HFF-Myc (cell line): ENCODE data around the gene ZBTB3.
"Not testable (repeated sequence)": the region's sequence is repeated elsewhere in the genome, so short reads cannot be mapped to it uniquely, and the experiment has no call there.

Experiments
- DNase-seq: peaks from one replicate; pipeline ENCODE4 v3.0.0-alpha.2; 2011; ENCODE audit warnings: low read depth; ENCODE audit errors: extremely low read depth
- H3K4me3 ChIP-seq: replicated peaks from 2 replicates; pipeline ENCODE4 v1.5.1; 2011; ENCODE audit warnings: low read depth, mild to moderate bottlenecking, control low read depth, low read length
- CTCF ChIP-seq: IDR thresholded peaks from 2 replicates; pipeline ENCODE4 v1.5.1; 2012; ENCODE audit warnings: mild to moderate bottlenecking, low read depth, low read length, control low read depth; ENCODE audit errors: missing control alignments

The ZBTB3 gene

GRCh38 chr11:62757846-62758788 lies 4.2 kb upstream of the ZBTB3 start:
- TF ChIP-seq CTCF = no peak
- DNase-seq = no peak
- no peak overlapping the region for H3K4me3 ChIP-seq

- no peak for TF ChIP-seq CTCF
- DNase-seq = no peak
- H3K4me3 ChIP-seq = no peak overlapping the region
These were observed 1.2 kb upstream of the ZBTB3 start for GRCh38 chr11:62755086-62755615.

GRCh38 chr11:62752994-62753735 lies 795 bp downstream of the ZBTB3 start:
- TF ChIP-seq CTCF = no peak
- DNase-seq = no peak
- peak overlapping the region; percentile 62 for H3K4me3 ChIP-seq

GRCh38 chr11:62752177-62752785 lies 1.7 kb downstream of the ZBTB3 start:
- no peak for TF ChIP-seq CTCF
- H3K4me3 ChIP-seq = no peak overlapping the region
- no peak for DNase-seq

- not testable (repeated sequence) for H3K4me3 ChIP-seq, DNase-seq
These were observed 4.0 kb downstream of the ZBTB3 start for GRCh38 chr11:62749931-62750330.

GRCh38 chr11:62747475-62748160 lies 6.3 kb downstream of the ZBTB3 start:
- no peak for TF ChIP-seq CTCF

More at GRCh38 chr11:62747475-62748160, 6.3 kb downstream of the ZBTB3 start:
- DNase-seq = no peak
- H3K4me3 ChIP-seq = no peak overlapping the region
